Umbilical cord (tissue), 2 donors: ENCODE measurements around the gene GALNT9. TPM values are rescaled to one million over a fixed set of nuclear protein-coding genes. Genes with fewer than 3 reads are reported as not detected.
"Not testable (repeated sequence)": the region's sequence is repeated elsewhere in the genome, so short reads cannot be mapped to it uniquely, and the experiment has no call there.

Experiments
- DNase-seq: peaks from one replicate; pipeline ENCODE4 v3.0.0-alpha.2; 2015; ENCODE audit warnings: low spot score
- total RNA-seq: library from RNA; depleted of rRNA; stranded (reverse); fragments of >200 nt; gene quantifications from one replicate; pipeline ENCODE4 v1.2.3, GENCODE V29; 2014; ENCODE audit warnings: low replicate concordance; ENCODE audit not compliant: insufficient read depth

The GALNT9 gene
- total RNA-seq = 1.9 TPM

DNA sequence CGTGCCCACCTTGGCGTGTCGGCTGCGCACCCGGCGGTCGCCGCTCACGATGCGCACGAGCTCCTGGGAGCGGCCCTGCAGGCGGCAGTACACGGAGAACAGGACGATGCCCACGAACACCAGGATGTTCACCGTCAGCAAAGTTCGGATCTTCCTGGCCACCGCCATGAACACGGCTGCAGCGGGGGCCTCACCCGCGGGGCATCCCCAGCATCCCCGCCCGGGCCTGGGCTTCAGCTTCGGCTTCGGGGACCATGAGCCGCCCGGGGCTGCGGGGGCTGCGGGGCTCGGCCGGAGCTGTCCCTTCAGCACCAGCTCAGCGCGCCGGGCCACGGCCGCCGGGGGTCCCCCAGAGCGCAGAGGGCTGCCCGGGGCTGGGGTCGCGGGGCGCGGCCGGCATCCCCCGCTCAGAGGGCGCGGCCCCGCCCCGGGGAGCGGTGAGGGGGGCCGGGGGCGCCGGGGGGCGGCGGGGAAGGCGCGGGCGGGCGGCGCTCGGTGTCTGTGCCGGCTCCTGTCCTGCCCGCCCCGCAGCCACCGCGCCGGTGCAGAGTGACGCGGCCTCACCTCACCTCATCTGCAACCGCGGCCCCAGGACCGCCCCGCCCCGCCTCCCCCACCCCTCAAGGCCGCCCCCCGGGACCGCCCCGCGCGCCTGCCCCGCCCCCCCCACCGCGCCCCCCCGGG, at the start of gene GALNT9:
TSS of gene GALNT9 (minus strand) at position 554 of the 684 bp plus-strand sequence. CDS start at position 168, 386 bp downstream.
- peak; percentile 5 for DNase-seq

GRCh38 chr12:132379057-132379456, 49.7 kb upstream of the GALNT9 start:
- not testable (repeated sequence) for DNase-seq

- no peak for DNase-seq
These were observed 47.8 kb upstream of the GALNT9 start for GRCh38 chr12:132377147-132377546.

GRCh38 chr12:132376464-132376830, 47.1 kb upstream of the GALNT9 start:
- no peak for DNase-seq

GRCh38 chr12:132375747-132376463, 46.5 kb upstream of the GALNT9 start:
- DNase-seq = no peak

- DNase-seq = no peak
These were observed 45.4 kb upstream of the GALNT9 start for GRCh38 chr12:132374612-132375445.

GRCh38 chr12:132373901-132374611, 44.7 kb upstream of the GALNT9 start:
- peak; percentile 17 for DNase-seq

DNA sequence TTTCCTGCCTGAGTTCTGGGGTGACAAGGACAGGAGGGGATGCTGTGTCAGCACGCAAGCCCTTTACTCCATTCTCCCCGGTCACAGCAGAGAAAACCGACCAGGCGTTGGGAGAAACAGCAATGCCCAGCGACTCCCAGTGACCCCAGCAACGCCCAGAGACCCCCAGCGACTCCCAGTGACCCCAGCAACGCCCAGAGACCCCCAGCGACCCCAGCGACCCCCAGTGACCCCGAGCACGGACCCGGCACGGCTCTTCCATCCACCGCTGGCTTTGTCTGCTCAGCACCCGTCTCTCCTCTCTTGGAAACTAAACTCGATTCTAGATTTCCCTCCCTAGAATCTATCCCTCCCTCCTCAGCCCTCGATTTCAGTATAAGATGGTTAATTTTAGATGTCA, 38.5 kb upstream of the GALNT9 start:
- DNase-seq = no peak

- no peak for DNase-seq
These were observed 37.9 kb upstream of the GALNT9 start for GRCh38 chr12:132367071-132367851.

DNA sequence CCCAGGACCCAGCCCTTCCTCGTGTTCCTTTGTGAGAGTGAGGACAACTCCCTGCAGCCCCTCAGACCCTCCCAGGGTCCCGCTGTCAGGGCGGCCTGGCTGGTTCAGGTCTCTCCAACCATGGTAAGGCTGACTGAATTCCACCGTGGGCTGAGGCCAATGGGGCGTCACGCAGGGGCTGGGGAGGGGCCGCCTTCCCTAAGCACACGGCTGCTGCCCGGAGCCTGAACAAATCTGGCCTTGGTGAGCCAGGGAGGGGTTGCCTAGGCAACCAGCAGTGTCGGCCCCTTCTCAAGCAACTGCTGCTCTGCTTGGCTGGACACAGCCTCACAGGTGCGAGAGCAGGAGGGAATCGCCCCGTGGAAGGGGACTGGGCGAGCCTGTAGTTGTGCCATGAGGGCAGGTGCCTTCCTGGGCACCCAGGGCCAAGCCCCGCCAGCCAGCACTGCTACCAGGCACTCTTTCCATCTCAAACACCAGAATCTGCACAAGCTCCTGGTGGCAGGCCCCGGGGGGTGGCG, 37.0 kb upstream of the GALNT9 start:
- DNase-seq = no peak

- no peak for DNase-seq
These were observed 35.8 kb upstream of the GALNT9 start for GRCh38 chr12:132365226-132365625.

DNA sequence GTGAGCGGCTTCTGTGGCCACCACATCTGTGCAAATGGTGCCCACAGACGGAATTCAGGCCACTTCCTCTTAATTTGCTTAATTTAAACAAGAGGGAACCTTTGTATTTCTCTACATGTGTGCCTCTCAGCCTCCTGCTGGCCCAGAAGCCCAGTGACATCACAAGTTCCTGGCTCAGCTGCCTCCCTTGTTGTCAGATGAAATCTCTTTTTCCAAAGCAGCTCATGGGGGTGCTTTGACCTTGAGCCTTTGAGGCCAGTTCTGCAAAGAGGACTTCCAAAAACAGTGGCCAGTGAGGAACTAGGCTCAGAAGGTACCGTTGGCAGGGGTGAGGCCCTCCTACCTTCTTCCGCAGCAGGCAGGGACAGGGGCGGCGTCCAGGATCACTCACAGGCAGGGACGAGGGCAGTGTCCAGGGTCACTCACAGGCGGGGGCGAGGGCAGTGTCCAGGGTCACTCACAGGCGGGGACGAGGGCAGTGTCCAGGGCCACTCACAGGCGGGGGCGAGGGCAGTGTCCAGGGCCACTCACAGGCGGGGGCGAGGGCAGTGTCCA, 35.0 kb upstream of the GALNT9 start:
- no peak for DNase-seq

- no peak for DNase-seq
These were observed 34.4 kb upstream of the GALNT9 start for GRCh38 chr12:132363661-132364347.

GRCh38 chr12:132362996-132363660, 33.7 kb upstream of the GALNT9 start:
- no peak for DNase-seq

DNA sequence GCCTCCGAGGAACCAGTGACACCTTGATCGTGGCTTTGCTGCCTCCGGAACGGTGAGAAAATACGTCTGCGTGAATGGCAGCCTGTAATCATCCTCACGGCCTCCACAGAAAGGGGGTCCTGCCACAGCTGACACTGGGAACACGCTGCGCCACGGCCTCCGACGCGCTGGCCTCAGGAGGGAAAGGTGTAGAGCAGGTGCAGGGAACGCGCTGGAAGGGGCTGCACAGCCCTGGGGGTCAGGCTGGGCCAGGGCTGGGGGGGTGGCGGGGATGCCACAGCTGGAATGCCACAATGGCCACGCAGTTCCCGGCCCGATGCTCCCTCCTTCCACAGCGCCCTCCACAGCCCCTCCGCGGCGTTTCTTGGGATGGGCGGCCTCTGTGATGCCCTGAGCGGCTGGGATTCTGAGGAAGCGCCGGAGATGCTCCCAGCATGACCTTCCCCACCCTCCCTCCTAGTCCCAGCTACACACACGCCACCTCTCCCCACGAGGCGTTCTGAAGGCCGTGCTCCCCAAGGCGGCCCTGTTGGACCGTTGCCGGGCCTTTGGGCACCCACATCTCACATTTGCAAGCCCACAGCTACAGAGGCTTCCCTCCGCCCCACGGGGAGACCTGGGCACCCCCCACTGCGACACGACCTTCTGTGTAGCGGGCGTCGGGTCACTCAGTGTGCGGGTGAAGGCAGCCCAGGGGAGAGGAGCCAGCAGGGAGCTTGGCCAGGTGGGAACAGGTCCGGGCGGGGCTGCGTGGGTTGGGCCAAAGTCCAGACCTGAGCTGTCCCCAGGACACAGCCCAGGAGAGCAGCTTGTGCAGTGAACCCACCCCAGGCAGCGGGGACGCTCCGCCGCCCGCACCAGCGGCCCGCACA, 31.8 kb upstream of the GALNT9 start:
- no peak for DNase-seq

DNA sequence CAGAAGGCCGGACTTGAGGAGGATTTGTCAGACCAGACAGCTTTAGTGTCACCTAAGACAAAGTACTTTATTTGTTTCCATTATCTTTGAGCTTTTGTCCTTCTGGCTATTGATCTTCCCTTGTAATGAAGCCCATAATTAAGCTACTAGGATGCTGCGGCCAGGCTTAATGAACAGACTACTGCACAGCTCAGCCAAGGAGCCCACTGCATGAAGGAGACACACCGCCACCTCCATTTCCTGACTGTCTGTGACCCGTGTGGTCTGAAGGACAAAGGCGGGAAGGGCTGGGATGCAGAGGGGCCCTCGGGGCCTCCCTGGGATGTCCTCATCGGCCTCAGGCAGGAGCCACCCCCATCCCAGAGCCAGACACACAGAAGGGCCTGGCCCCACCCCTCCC, 31.0 kb upstream of the GALNT9 start:
- DNase-seq = no peak

DNA sequence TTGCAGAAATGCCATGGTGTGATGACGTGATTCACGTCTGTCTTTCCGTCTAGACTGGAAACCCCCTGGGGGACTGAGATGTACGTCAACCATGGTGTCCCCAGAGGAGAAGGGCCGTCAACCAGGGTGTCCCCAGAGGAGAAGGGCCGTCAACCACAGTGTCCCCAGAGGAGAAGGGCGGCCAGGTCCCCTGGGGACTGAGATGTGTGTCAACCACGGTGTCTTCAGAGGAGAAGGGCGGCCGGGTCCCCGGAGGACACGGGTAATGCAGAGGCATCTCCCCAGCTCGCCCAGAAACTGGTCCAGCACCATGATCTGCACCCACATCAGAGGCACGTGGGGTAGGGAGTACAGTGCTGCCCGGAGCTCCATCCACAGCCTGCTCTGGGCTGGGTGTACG, 30.6 kb upstream of the GALNT9 start:
- no peak for DNase-seq

GRCh38 chr12:132359551-132359950, 30.2 kb upstream of the GALNT9 start:
- no peak for DNase-seq
